ENCODE data around the gene ATP2C2. TPM values are rescaled to one million over a fixed set of nuclear protein-coding genes. Genes with fewer than 3 reads are reported as not detected.

ATP2C2 gene
- total RNA-seq, 1 experiment from 2014 or later, result 4.3 TPM

DNA sequence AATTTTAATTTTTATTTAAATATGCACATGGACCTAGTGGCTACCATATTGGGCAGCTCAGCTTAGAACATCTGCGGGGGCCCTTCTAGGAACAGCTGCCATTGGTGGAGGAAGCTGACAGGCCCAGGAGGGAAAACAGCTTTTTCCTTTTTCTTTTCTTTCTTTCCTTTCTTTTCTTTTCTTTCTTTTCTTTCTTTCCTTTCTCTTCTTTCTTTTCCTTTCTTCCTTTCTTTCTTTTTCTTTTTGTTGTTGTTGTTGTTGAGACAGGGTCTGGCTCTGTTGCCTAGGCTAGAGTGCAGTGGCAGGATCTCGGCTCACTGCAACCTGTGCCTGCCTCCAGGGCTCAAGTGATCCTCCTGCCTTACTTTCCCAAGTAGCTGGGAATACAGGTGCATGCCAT is 43.4 kb downstream of the ATP2C2 start (continued):
- TF ChIP-seq, protein P1, sequence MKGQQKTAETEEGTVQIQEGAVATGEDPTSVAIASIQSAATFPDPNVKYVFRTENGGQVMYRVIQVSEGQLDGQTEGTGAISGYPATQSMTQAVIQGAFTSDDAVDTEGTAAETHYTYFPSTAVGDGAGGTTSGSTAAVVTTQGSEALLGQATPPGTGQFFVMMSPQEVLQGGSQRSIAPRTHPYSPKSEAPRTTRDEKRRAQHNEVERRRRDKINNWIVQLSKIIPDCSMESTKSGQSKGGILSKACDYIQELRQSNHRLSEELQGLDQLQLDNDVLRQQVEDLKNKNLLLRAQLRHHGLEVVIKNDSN (CRISPR knock-in tag; IDR thresholded peaks at IDR 0.05), result no peak

DNA sequence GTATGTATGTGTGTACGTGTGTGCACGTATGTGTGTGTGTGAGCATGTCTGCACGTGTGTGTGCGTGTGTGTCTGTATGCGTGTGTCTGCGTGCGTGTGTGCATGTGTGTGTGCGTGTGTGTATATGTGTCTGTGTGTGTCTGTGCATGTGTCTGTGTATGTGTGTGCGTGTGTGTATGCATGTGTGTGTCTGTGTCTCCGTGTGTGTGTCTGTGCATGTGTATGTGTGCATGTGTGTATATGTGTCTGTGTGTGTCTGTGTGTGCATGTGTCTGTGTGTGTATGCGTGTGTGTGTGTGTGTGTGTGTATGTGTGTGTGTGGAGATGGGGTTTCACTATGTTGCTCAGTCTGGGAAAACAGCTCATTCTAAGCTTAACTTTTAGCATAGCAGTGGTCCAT is 43.9 kb downstream of the ATP2C2 start:
- no peak for TF ChIP-seq ZNF121 (CRISPR knock-in tag; IDR thresholded peaks at IDR 0.05)
- TF ChIP-seq EMX1 (CRISPR knock-in tag; IDR thresholded peaks at IDR 0.05), result no peak
- TF ChIP-seq SMAD3 (CRISPR knock-in tag; IDR thresholded peaks at IDR 0.05; ENCODE audit: borderline replicate concordance), result no peak
- no peak for TF ChIP-seq IRF2 (CRISPR knock-in tag; IDR thresholded peaks at IDR 0.05; ENCODE audit: borderline replicate concordance, low read depth)
- no peak for TF ChIP-seq MYBL2 (CRISPR knock-in tag; IDR thresholded peaks at IDR 0.05)
- TF ChIP-seq SP1 (CRISPR knock-in tag; conservative IDR thresholded peaks at IDR 0.05), result no peak
- TF ChIP-seq FOXK1 (CRISPR knock-in tag; IDR thresholded peaks at IDR 0.05), result no peak
- no peak for DNase-seq (ENCODE audit: low spot score)
- POLR2A ChIA-PET, result no interaction called here
- H3K4me3 Mint-ChIP-seq, result no peak overlapping the region
- peak overlapping the region; percentile 23; the same call in 1 of the 2 replicates for H3K27ac Mint-ChIP-seq
- CTCF ChIA-PET, result no interaction called here
- no peaks in the 10 kb centered on the region for H3K4me1 Mint-ChIP-seq
- no peak for ATAC-seq
- H3K27me3 Mint-ChIP-seq (ENCODE audit: low read depth), result no peaks in the 10 kb centered on the region
- H3K36me3 Mint-ChIP-seq, result no peaks in the 10 kb centered on the region
- no peaks in the 10 kb centered on the region for H3K9me3 Mint-ChIP-seq

DNA sequence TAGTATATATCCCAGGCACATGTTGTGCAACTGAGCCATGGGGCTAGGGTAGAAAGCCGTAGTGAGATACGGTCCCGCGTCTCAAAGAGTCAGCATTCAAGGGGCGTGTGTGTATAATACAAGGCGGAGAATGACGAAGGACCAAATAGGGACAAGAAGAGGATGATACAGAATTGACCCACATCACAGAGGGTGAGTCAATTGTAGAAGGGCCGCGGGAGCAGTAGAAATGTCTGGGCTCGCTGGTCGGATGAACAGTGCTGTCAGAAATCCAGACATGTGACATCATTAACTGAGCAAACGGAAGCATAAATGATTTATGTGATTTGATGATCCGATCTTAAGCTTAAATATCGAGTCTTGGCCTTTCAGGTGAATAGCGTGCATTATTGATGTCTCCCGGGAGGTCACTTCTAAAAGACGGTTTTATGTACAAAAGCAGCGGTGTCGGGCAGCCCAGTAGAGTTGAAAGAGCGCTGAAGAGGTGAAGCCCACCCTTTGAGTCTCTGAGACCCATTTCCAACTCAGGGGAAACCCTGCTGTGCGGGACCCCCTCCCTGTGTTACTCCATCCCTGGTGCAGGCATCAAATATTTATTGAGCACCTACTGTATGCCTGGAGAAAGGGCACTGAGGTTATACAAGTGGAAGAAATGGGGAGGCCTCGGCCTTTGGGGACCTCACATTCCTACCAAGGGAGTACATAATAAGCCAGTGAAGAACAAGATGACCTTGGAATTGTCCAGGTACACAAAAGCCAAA is 45.1 kb downstream of the ATP2C2 start:
- H3K27ac Mint-ChIP-seq, result no peak overlapping the region
- no peaks in the 10 kb centered on the region for H3K36me3 Mint-ChIP-seq
- no peaks in the 10 kb centered on the region for H3K9me3 Mint-ChIP-seq
- no peaks in the 10 kb centered on the region for H3K4me1 Mint-ChIP-seq
- ChIA-PET POLR2A (interaction anchor here (0.7 kb wide), 1 partner anchor 25 kb away, joined by 3 read pairs; no protein-coding TSS in a partner anchor), CTCF (no interaction called here)
- no peak for DNase-seq (ENCODE audit: low spot score)
- no peak overlapping the region for H3K4me3 Mint-ChIP-seq
- ATAC-seq, result no peak
- H3K27me3 Mint-ChIP-seq (ENCODE audit: low read depth), result no peaks in the 10 kb centered on the region
- TF ChIP-seq, protein P2, sequence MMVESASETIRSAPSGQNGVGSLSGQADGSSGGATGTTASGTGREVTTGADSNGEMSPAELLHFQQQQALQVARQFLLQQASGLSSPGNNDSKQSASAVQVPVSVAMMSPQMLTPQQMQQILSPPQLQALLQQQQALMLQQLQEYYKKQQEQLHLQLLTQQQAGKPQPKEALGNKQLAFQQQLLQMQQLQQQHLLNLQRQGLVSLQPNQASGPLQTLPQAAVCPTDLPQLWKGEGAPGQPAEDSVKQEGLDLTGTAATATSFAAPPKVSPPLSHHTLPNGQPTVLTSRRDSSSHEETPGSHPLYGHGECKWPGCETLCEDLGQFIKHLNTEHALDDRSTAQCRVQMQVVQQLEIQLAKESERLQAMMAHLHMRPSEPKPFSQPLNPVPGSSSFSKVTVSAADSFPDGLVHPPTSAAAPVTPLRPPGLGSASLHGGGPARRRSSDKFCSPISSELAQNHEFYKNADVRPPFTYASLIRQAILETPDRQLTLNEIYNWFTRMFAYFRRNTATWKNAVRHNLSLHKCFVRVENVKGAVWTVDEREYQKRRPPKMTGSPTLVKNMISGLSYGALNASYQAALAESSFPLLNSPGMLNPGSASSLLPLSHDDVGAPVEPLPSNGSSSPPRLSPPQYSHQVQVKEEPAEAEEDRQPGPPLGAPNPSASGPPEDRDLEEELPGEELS (CRISPR knock-in tag; IDR thresholded peaks at IDR 0.05), result no peak
- TF ChIP-seq, protein P3, sequence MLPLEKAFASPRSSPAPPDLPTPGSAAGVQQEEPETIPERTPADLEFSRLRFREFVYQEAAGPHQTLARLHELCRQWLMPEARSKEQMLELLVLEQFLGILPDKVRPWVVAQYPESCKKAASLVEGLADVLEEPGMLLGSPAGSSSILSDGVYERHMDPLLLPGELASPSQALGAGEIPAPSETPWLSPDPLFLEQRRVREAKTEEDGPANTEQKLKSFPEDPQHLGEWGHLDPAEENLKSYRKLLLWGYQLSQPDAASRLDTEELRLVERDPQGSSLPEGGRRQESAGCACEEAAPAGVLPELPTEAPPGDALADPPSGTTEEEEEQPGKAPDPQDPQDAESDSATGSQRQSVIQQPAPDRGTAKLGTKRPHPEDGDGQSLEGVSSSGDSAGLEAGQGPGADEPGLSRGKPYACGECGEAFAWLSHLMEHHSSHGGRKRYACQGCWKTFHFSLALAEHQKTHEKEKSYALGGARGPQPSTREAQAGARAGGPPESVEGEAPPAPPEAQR (CRISPR knock-in tag; IDR thresholded peaks at IDR 0.05), result no peak
- TF ChIP-seq SMAD3 (CRISPR knock-in tag; IDR thresholded peaks at IDR 0.05; ENCODE audit: borderline replicate concordance) (no peak), RORB (CRISPR knock-in tag; IDR thresholded peaks at IDR 0.05) (no peak), GABPB1 (CRISPR knock-in tag; IDR thresholded peaks at IDR 0.05) (no peak), NFYB (CRISPR knock-in tag; conservative IDR thresholded peaks at IDR 0.05; ENCODE audit: low read depth) (no peak), ZNF396 (CRISPR knock-in tag; IDR thresholded peaks at IDR 0.05; ENCODE audit: borderline replicate concordance) (no peak), ZNF416 (CRISPR knock-in tag; IDR thresholded peaks at IDR 0.05) (no peak), FOXK1 (CRISPR knock-in tag; IDR thresholded peaks at IDR 0.05) (no peak), NR3C1 (CRISPR knock-in tag; conservative IDR thresholded peaks at IDR 0.05; ENCODE audit: low read depth) (no peak), CREB1 (CRISPR knock-in tag; IDR thresholded peaks at IDR 0.05) (no peak)
- TF ChIP-seq, protein P4, sequence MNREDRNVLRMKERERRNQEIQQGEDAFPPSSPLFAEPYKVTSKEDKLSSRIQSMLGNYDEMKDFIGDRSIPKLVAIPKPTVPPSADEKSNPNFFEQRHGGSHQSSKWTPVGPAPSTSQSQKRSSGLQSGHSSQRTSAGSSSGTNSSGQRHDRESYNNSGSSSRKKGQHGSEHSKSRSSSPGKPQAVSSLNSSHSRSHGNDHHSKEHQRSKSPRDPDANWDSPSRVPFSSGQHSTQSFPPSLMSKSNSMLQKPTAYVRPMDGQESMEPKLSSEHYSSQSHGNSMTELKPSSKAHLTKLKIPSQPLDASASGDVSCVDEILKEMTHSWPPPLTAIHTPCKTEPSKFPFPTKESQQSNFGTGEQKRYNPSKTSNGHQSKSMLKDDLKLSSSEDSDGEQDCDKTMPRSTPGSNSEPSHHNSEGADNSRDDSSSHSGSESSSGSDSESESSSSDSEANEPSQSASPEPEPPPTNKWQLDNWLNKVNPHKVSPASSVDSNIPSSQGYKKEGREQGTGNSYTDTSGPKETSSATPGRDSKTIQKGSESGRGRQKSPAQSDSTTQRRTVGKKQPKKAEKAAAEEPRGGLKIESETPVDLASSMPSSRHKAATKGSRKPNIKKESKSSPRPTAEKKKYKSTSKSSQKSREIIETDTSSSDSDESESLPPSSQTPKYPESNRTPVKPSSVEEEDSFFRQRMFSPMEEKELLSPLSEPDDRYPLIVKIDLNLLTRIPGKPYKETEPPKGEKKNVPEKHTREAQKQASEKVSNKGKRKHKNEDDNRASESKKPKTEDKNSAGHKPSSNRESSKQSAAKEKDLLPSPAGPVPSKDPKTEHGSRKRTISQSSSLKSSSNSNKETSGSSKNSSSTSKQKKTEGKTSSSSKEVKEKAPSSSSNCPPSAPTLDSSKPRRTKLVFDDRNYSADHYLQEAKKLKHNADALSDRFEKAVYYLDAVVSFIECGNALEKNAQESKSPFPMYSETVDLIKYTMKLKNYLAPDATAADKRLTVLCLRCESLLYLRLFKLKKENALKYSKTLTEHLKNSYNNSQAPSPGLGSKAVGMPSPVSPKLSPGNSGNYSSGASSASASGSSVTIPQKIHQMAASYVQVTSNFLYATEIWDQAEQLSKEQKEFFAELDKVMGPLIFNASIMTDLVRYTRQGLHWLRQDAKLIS (CRISPR knock-in tag; IDR thresholded peaks at IDR 0.05; ENCODE audit: borderline replicate concordance), result no peak
- TF ChIP-seq, protein P5, sequence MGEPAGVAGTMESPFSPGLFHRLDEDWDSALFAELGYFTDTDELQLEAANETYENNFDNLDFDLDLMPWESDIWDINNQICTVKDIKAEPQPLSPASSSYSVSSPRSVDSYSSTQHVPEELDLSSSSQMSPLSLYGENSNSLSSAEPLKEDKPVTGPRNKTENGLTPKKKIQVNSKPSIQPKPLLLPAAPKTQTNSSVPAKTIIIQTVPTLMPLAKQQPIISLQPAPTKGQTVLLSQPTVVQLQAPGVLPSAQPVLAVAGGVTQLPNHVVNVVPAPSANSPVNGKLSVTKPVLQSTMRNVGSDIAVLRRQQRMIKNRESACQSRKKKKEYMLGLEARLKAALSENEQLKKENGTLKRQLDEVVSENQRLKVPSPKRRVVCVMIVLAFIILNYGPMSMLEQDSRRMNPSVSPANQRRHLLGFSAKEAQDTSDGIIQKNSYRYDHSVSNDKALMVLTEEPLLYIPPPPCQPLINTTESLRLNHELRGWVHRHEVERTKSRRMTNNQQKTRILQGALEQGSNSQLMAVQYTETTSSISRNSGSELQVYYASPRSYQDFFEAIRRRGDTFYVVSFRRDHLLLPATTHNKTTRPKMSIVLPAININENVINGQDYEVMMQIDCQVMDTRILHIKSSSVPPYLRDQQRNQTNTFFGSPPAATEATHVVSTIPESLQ (CRISPR knock-in tag; IDR thresholded peaks at IDR 0.05), result no peak
- TF ChIP-seq, protein P6, sequence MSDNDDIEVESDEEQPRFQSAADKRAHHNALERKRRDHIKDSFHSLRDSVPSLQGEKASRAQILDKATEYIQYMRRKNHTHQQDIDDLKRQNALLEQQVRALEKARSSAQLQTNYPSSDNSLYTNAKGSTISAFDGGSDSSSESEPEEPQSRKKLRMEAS (CRISPR knock-in tag; IDR thresholded peaks at IDR 0.05), result no peak

All from WTC11 (cell line).